ENCODE results near the gene RPS15.

DNA sequence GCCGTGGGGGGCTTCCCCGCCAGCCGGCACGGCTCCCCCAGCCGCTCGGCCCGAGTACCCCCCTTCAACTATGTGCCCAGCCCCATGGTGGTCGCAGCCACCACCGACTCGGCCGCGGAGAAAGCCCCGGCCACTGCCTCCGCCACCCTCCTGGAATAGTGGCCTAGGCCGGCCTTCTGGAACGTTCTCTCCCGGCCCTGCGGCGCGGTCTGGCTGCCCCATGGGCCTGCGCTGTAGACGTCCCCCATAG lies 31.8 kb downstream of the RPS15 start:
- TF ChIP-seq, protein P1, sequence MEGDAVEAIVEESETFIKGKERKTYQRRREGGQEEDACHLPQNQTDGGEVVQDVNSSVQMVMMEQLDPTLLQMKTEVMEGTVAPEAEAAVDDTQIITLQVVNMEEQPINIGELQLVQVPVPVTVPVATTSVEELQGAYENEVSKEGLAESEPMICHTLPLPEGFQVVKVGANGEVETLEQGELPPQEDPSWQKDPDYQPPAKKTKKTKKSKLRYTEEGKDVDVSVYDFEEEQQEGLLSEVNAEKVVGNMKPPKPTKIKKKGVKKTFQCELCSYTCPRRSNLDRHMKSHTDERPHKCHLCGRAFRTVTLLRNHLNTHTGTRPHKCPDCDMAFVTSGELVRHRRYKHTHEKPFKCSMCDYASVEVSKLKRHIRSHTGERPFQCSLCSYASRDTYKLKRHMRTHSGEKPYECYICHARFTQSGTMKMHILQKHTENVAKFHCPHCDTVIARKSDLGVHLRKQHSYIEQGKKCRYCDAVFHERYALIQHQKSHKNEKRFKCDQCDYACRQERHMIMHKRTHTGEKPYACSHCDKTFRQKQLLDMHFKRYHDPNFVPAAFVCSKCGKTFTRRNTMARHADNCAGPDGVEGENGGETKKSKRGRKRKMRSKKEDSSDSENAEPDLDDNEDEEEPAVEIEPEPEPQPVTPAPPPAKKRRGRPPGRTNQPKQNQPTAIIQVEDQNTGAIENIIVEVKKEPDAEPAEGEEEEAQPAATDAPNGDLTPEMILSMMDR (IDR thresholded peaks at IDR 0.05): no peak
- TF ChIP-seq POLR2A (IDR thresholded peaks at IDR 0.05) (no peak), POLR2AphosphoS5 (IDR thresholded peaks at IDR 0.05) (no peak), EP300 (IDR thresholded peaks at IDR 0.05) (no peak)

Data from upper lobe of left lung (tissue), 4 donors.